IMR-90 (cell line): ENCODE measurements around the gene OTOG. TPM values are rescaled to one million over a fixed set of nuclear protein-coding genes. Genes with fewer than 3 reads are reported as not detected.

Experiments
- ATAC-seq: fragments of 200-7000 bp; cut with Tn5 transposase; 2 replicates; pipeline ENCODE4 v1.9.1; 2020; ENCODE audit warnings: low read depth, mild to moderate bottlenecking, moderate library complexity
- BruUV-seq: library from RNA; stranded (reverse); fragments of 400-500 nt; replicated peaks from 2 replicates; lab custom pipeline; 2021; lab: Mats Ljungman, UMichigan
- CTCF ChIA-PET: fragments of 300-600 bp; formaldehyde crosslinking; extraction: SDS; loops from one replicate; lab custom pipeline; 2021; ENCODE audit warnings: antibody characterized with exemption; lab: Yijun Ruan, JAX
- POLR2A ChIA-PET: fragments of 300-600 bp; sonication (Branson Sonifier 250); formaldehyde crosslinking; loops from one replicate; lab custom pipeline; 2022; ENCODE audit warnings: antibody characterized with exemption; ENCODE audit not compliant: unreplicated experiment; lab: Charles Lee
- DNase-seq: peaks from one replicate; pipeline ENCODE4 v3.0.0; 2013
- H2AFZ ChIP-seq: replicated peaks from 2 replicates; pipeline ENCODE3; 2013; ENCODE audit warnings: low read length, mild to moderate bottlenecking; ENCODE audit not compliant: poor library complexity
- H2AK5ac ChIP-seq: 2 replicates; pipeline ENCODE4 v1.6.1; 2013; ENCODE audit warnings: low read depth, low read length, inconsistent platforms
- H2AK9ac ChIP-seq: replicated peaks from 2 replicates; pipeline ENCODE3; 2013; ENCODE audit warnings: mild to moderate bottlenecking, low read depth, low read length, moderate library complexity; ENCODE audit not compliant: poor library complexity
- H2BK120ac ChIP-seq: 2 replicates; pipeline ENCODE4 v1.6.1; 2013; ENCODE audit warnings: low read depth, low read length, inconsistent platforms
- H2BK15ac ChIP-seq: 3 replicates; pipeline ENCODE4 v1.6.1; 2013; ENCODE audit warnings: low read depth, low read length, inconsistent platforms
- H2BK20ac ChIP-seq: 2 replicates; pipeline ENCODE4 v1.6.1; 2013; ENCODE audit warnings: low read depth, mild to moderate bottlenecking, inconsistent platforms, low read length, moderate library complexity
- H2BK5ac ChIP-seq: 2 replicates; pipeline ENCODE4 v1.6.1; 2013; ENCODE audit warnings: mild to moderate bottlenecking, low read depth, low read length, inconsistent platforms; ENCODE audit not compliant: poor library complexity, severe bottlenecking
- H3K14ac ChIP-seq: replicated peaks from 2 replicates; pipeline ENCODE4 v1.6.1; 2013; ENCODE audit warnings: low read depth, low read length, inconsistent platforms
- H3K18ac ChIP-seq: 2 replicates; pipeline ENCODE4 v1.6.1; 2013; ENCODE audit warnings: low read depth, low read length, control low read depth
- H3K23ac ChIP-seq: 2 replicates; pipeline ENCODE4 v1.6.1; 2013; ENCODE audit warnings: low read depth, low read length, inconsistent platforms
- H3K27ac ChIP-seq: 2 replicates; pipeline ENCODE4 v1.5.1; 2013; ENCODE audit warnings: mild to moderate bottlenecking, control low read depth, low read length; ENCODE audit not compliant: insufficient read depth
- H3K27me3 ChIP-seq: 2 replicates; pipeline ENCODE4 v1.6.1; 2013; ENCODE audit warnings: low read length; ENCODE audit not compliant: control insufficient read depth, insufficient read depth
- H3K36me3 ChIP-seq: 2 replicates; pipeline ENCODE4 v1.6.1; 2013; ENCODE audit warnings: low read length, mixed read lengths; ENCODE audit not compliant: control insufficient read depth, insufficient read depth
- H3K4ac ChIP-seq: 2 replicates; pipeline ENCODE4 v1.6.1; 2013; ENCODE audit warnings: low read depth, low read length, inconsistent platforms
- H3K4me1 ChIP-seq: 2 replicates; pipeline ENCODE4 v1.6.1; 2013; ENCODE audit warnings: low read length, mixed read lengths; ENCODE audit not compliant: control insufficient read depth, insufficient read depth
- H3K4me2 ChIP-seq: 2 replicates; pipeline ENCODE4 v1.6.1; 2013; ENCODE audit warnings: low read depth, mild to moderate bottlenecking, control low read depth, low read length, moderate library complexity
- H3K4me3 ChIP-seq: 2 replicates; pipeline ENCODE4 v1.5.1; 2013; ENCODE audit warnings: low read depth, mild to moderate bottlenecking, control low read depth, low read length, moderate library complexity; ENCODE audit not compliant: insufficient read depth
- H3K56ac ChIP-seq: 2 replicates; pipeline ENCODE4 v1.6.1; 2013; ENCODE audit warnings: low read length, inconsistent platforms; ENCODE audit not compliant: insufficient read depth; ENCODE audit errors: extremely low read depth
- H3K79me1 ChIP-seq, 2 experiments: 2 replicates each; pipeline ENCODE4 v1.6.1; 2013; ENCODE audit warnings: low read length in 2 of 2, inconsistent platforms in 1 of 2, low read depth in 1 of 2
- H3K9ac ChIP-seq: 2 replicates; pipeline ENCODE4 v1.6.1; 2013; ENCODE audit warnings: low read depth, low read length, control low read depth
- H3K9me1 ChIP-seq: 2 replicates; pipeline ENCODE4 v1.6.1; 2013; ENCODE audit warnings: low read length, inconsistent platforms; ENCODE audit not compliant: insufficient read depth
- H3K9me3 ChIP-seq: 2 replicates; pipeline ENCODE4 v1.6.1; 2013; ENCODE audit warnings: low read length; ENCODE audit not compliant: control insufficient read depth, insufficient read depth
- H4K20me1 ChIP-seq: 2 replicates; pipeline ENCODE4 v1.6.1; 2013; ENCODE audit warnings: low read length, inconsistent platforms; ENCODE audit not compliant: insufficient read depth
- H4K5ac ChIP-seq: 2 replicates; pipeline ENCODE4 v1.6.1; 2013; ENCODE audit warnings: mild to moderate bottlenecking, low read depth, low read length, control low read depth
- H4K8ac ChIP-seq, 2 experiments: 2 replicates each; pipeline ENCODE4 v1.6.1; 2013; ENCODE audit warnings: low read depth in 2 of 2, low read length in 2 of 2, control low read depth in 1 of 2, inconsistent platforms in 1 of 2
- H4K91ac ChIP-seq: 2 replicates; pipeline ENCODE4 v1.6.1; 2013; ENCODE audit warnings: low read depth, low read length, inconsistent platforms; ENCODE audit not compliant: insufficient read depth
- FOS ChIP-seq: fragments of 150-350 bp; IDR thresholded peaks from 2 replicates; pipeline ENCODE4 v1.6.1; 2016; ENCODE audit warnings: low read depth, low read length
- MAFK ChIP-seq: IDR thresholded peaks from 2 replicates; pipeline ENCODE4 v1.6.1; 2012; ENCODE audit warnings: low read depth, low read length, improper control_type of control experiment
- WGBS, 2 experiments: methylation state at CpG; one replicate each; pipeline versions ENCODE4 v1.1.5 to v1.1.7; 2013; ENCODE audit warnings: missing lambda C conversion rate in 2 of 2; ENCODE audit not compliant: insufficient read length in 1 of 2; ENCODE audit errors: extremely low coverage in 2 of 2; 5-methylcytosine and 5-hydroxymethylcytosine counted together
- dilution Hi-C: fragments of 300-500 bp; cut with HindIII; formaldehyde crosslinking; loops from one replicate; pipeline ENCODE4 v1.14.3; 2018; ENCODE audit warnings: low sequenced_read_pairs; ENCODE audit not compliant: unreplicated experiment
- in situ Hi-C: fragments of 300-500 bp; cut with MboI; formaldehyde crosslinking; loops from 3 replicates; pipeline ENCODE4 v1.14.3; 2019; ENCODE audit warnings: low sequenced_read_pairs, inconsistent platforms, mixed read lengths
- intact Hi-C: fragments of 100-400 bp; cut with micrococcal nuclease; formaldehyde crosslinking; loops from 2 replicates; pipeline ENCODE4 v1.10.0; 2022
- polyA plus RNA-seq, 3 experiments: library from polyadenylated mRNA; depleted of rRNA; stranded (reverse); fragments of >200 nt; gene quantifications; 2 replicates each; pipeline ENCODE4 v1.2.3, GENCODE V29; 2012; ENCODE audit warnings: low replicate concordance in 1 of 3
- total RNA-seq: library from RNA; depleted of rRNA; stranded (reverse); fragments of >200 nt; gene quantifications from 2 replicates; pipeline ENCODE4 v1.2.3, GENCODE V29; 2012

The OTOG gene
- total and polyA plus RNA-seq, 2 of the 4 experiments (the other 2 are of a cell fraction): not detected

GRCh38 chr11:17606233-17607082 is 59.4 kb downstream of the OTOG start:
- Histone ChIP-seq H3K27me3 (peaks cover 1% of the 10 kb centered on the region; the same call in 1 of the 2 replicates), H2BK20ac (no peak overlapping the region), H3K56ac (no peak overlapping the region), H2AFZ (peak overlapping the region; percentile 23), H3K4me2 (no peak overlapping the region), H3K9me1 (no peaks in the 10 kb centered on the region), H3K4ac (no peak overlapping the region), H3K14ac (no peak overlapping the region), H2BK15ac (no peak overlapping the region), H3K18ac (no peak overlapping the region), H3K36me3 (no peaks in the 10 kb centered on the region), H3K9me3 (no peaks in the 10 kb centered on the region), H4K20me1 (no peaks in the 10 kb centered on the region), H3K4me1 (no peaks in the 10 kb centered on the region), H2BK120ac (no peak overlapping the region), H2AK5ac (no peak overlapping the region), H2BK5ac (no peak overlapping the region), H3K23ac (no peak overlapping the region), H2AK9ac (no peak overlapping the region), H3K4me3 (no peak overlapping the region), H3K9ac (no peak overlapping the region), H4K91ac (no peak overlapping the region), H4K8ac (no peak overlapping the region), H3K27ac (no peak overlapping the region), H3K79me1 (no peaks in the 10 kb centered on the region), H4K5ac (no peak overlapping the region)
- no peak for DNase-seq
- TF ChIP-seq MAFK: no peak
- no peak for TF ChIP-seq FOS
- no TSS peak for BruUV-seq
- in situ Hi-C loops (no loop called here), dilution Hi-C loops (no loop called here), intact Hi-C loops (no loop called here)
- no peak for ATAC-seq
- POLR2A ChIA-PET: no interaction called here
- 47% methylated on average over 3 of the region's 10 CpGs; no CpG with 5 or more reads in 1 of the 2 experiments for WGBS, 2 experiments
- CTCF ChIA-PET: no interaction called here
